ENCODE results near the gene PCBP3. TPM values are rescaled to one million over a fixed set of nuclear protein-coding genes. Genes with fewer than 3 reads are reported as not detected.

The PCBP3 gene
- total RNA-seq, 2 experiments from 2014 or later, result 1.3 to 2.2 TPM

DNA sequence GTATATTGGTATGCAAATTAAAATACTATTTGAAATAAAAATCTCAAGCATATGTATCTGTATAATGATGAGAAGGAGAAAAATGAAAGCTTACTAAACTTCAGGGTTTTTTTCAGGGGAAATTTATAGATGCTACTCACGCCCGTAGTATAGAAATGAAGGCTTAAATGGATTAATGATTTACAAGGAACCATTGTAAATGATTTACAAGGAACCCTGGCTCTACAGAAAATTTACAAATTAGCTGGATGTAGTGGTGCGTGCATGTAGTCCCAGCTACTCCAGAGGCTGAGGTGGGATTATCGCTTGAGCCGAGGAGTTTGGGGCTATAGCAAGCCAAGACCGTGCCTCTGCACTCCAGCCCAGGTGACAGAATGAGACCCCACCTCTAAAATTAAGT is 150.5 kb downstream of the PCBP3 start:
- peaks cover 4% of the 10 kb centered on the region for H3K27me3 Mint-ChIP-seq
- ATAC-seq (no peak), DNase-seq (no peak)
- H3K4me3 Mint-ChIP-seq, result no peak overlapping the region
- H3K4me1 Mint-ChIP-seq, result no peaks in the 10 kb centered on the region
- no peaks in the 10 kb centered on the region for H3K36me3 Mint-ChIP-seq
- CTCF ChIA-PET, result interaction anchor here (0.6 kb wide), 1 partner anchor 37 kb away, joined by 3 read pairs; no protein-coding TSS in a partner anchor
- no peak overlapping the region for H3K27ac Mint-ChIP-seq
- H3K9me3 Mint-ChIP-seq (ENCODE audit: low read depth), result no peaks in the 10 kb centered on the region

GRCh38 chr21:45796003-45796402 is 152.5 kb downstream of the PCBP3 start:
- H3K9me3 Mint-ChIP-seq (ENCODE audit: low read depth), result no peaks in the 10 kb centered on the region
- H3K36me3 Mint-ChIP-seq, result no peaks in the 10 kb centered on the region
- H3K4me3 Mint-ChIP-seq, result no peak overlapping the region
- H3K27ac Mint-ChIP-seq, result no peak overlapping the region
- no peaks in the 10 kb centered on the region for H3K4me1 Mint-ChIP-seq
- ATAC-seq, result no peak
- DNase-seq, result no peak
- CTCF ChIA-PET, result no interaction called here
- H3K27me3 Mint-ChIP-seq, result peaks cover 4% of the 10 kb centered on the region

DNA sequence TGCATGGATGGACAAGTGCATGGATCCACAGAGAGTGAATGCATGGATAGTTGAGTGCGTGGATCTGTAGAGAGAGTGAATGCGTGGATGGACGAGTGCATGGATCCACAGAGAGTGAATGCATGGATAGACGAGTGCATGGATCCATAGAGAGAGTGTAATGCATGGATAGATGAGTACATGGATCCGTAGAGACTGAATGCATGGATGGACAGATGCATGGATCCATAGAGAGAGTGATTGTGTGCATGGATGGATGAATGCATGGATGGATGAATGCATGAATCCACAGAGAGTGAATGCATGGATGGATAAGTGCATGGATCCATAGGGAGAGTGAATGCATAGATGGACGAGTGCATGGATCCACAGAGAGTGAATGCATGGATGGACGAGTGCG is 153.8 kb downstream of the PCBP3 start:
- CTCF ChIA-PET, result no interaction called here
- DNase-seq (no peak), ATAC-seq (no peak)
- H3K4me3 Mint-ChIP-seq, result no peak overlapping the region
- H3K36me3 Mint-ChIP-seq, result no peaks in the 10 kb centered on the region
- H3K4me1 Mint-ChIP-seq, result no peaks in the 10 kb centered on the region
- H3K9me3 Mint-ChIP-seq (ENCODE audit: low read depth), result no peaks in the 10 kb centered on the region
- H3K27me3 Mint-ChIP-seq, result peaks cover 4% of the 10 kb centered on the region
- H3K27ac Mint-ChIP-seq, result no peak overlapping the region

- no peaks in the 10 kb centered on the region for H3K27me3 Mint-ChIP-seq
- H3K9me3 Mint-ChIP-seq (ENCODE audit: low read depth), result no peaks in the 10 kb centered on the region
- CTCF ChIA-PET, result no interaction called here
- ATAC-seq (no peak), DNase-seq (no peak)
- no peaks in the 10 kb centered on the region for H3K4me1 Mint-ChIP-seq
- no peak overlapping the region for H3K4me3 Mint-ChIP-seq
- no peaks in the 10 kb centered on the region for H3K36me3 Mint-ChIP-seq
- H3K27ac Mint-ChIP-seq, result no peak overlapping the region
Measured at GRCh38 chr21:45799765-45800338, 156.3 kb downstream of the PCBP3 start.

DNA sequence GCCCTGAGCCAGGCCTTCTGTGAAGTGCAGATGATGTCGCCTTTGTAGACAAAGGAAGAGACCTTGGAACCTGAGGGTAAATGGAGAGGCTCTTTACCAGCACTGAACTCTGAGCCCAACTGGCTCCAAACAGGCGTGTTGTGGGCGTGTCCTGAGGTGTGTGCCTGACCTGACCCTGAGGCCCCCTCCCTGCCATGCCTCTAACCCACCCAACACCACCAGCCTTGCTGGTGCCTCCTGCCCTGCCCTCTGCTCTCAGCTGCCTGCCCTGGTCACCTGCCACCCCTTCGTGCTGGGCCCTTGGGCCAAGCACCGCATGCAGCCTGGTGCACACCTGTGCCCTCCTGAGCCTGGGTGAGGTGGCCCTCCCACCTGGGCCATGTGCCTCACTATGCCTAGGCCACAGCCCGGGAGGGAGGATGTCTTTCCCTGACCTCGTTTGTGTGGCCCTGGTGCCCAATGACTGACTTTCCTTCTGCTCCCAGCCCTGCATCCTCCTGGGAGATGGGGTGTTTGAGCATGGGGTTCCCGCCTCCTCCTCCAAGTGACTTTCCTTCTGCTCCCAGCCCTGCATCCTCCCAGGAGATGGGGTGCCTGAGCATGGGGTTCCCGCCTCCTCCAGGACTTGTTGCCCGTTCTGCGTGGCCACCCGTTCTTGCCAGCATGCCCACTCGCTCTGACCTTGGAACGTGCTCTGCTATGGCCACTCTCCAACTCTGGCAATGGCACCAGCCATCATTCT is 157.0 kb downstream of the PCBP3 start:
- H3K27ac Mint-ChIP-seq, result no peak overlapping the region
- CTCF ChIA-PET, result no interaction called here
- DNase-seq (no peak), ATAC-seq (no peak)
- H3K4me1 Mint-ChIP-seq, result no peaks in the 10 kb centered on the region
- H3K9me3 Mint-ChIP-seq (ENCODE audit: low read depth), result no peaks in the 10 kb centered on the region
- no peak overlapping the region for H3K4me3 Mint-ChIP-seq
- H3K36me3 Mint-ChIP-seq, result no peaks in the 10 kb centered on the region
- no peaks in the 10 kb centered on the region for H3K27me3 Mint-ChIP-seq

- no peaks in the 10 kb centered on the region for H3K36me3 Mint-ChIP-seq
Measured at GRCh38 chr21:45801129-45801964, 157.8 kb downstream of the PCBP3 start.

GRCh38 chr21:45801989-45802388 is 158.5 kb downstream of the PCBP3 start:
- Mint-ChIP-seq H3K4me3 (no peak overlapping the region), H3K27ac (no peak overlapping the region), H3K9me3 (ENCODE audit: low read depth) (no peaks in the 10 kb centered on the region), H3K27me3 (peaks cover 3% of the 10 kb centered on the region), H3K36me3 (no peaks in the 10 kb centered on the region), H3K4me1 (no peaks in the 10 kb centered on the region)
- CTCF ChIA-PET, result no interaction called here
- ATAC-seq, result no peak
- no peak for DNase-seq

More at GRCh38 chr21:45801129-45801964, 157.8 kb downstream of the PCBP3 start:
- Mint-ChIP-seq H3K4me3 (no peak overlapping the region), H3K27me3 (no peaks in the 10 kb centered on the region), H3K4me1 (no peaks in the 10 kb centered on the region), H3K9me3 (ENCODE audit: low read depth) (no peaks in the 10 kb centered on the region), H3K27ac (no peak overlapping the region)
- CTCF ChIA-PET, result no interaction called here
- DNase-seq (no peak), ATAC-seq (no peak)

GRCh38 chr21:45802425-45802824 is 158.9 kb downstream of the PCBP3 start:
- Mint-ChIP-seq H3K4me3 (no peak overlapping the region), H3K27me3 (peaks cover 7% of the 10 kb centered on the region), H3K36me3 (no peaks in the 10 kb centered on the region), H3K9me3 (ENCODE audit: low read depth) (no peaks in the 10 kb centered on the region), H3K4me1 (no peaks in the 10 kb centered on the region), H3K27ac (no peak overlapping the region)
- ATAC-seq, result no peak
- no peak for DNase-seq
- CTCF ChIA-PET, result no interaction called here

- Mint-ChIP-seq H3K4me3 (no peak overlapping the region), H3K4me1 (no peaks in the 10 kb centered on the region), H3K27ac (no peak overlapping the region), H3K9me3 (ENCODE audit: low read depth) (no peaks in the 10 kb centered on the region), H3K27me3 (peaks cover 9% of the 10 kb centered on the region), H3K36me3 (no peaks in the 10 kb centered on the region)
- ATAC-seq (no peak), DNase-seq (no peak)
- CTCF ChIA-PET, result no interaction called here
Measured at GRCh38 chr21:45802956-45803617, 159.6 kb downstream of the PCBP3 start.

GRCh38 chr21:45803618-45804340 is 160.3 kb downstream of the PCBP3 start:
- H3K4me3 Mint-ChIP-seq, result no peak overlapping the region
- DNase-seq (no peak), ATAC-seq (no peak)
- no peaks in the 10 kb centered on the region for H3K9me3 Mint-ChIP-seq (ENCODE audit: low read depth)
- peaks cover 12% of the 10 kb centered on the region for H3K27me3 Mint-ChIP-seq
- H3K4me1 Mint-ChIP-seq, result no peaks in the 10 kb centered on the region
- CTCF ChIA-PET, result no interaction called here
- H3K36me3 Mint-ChIP-seq, result no peaks in the 10 kb centered on the region
- no peak overlapping the region for H3K27ac Mint-ChIP-seq

DNA sequence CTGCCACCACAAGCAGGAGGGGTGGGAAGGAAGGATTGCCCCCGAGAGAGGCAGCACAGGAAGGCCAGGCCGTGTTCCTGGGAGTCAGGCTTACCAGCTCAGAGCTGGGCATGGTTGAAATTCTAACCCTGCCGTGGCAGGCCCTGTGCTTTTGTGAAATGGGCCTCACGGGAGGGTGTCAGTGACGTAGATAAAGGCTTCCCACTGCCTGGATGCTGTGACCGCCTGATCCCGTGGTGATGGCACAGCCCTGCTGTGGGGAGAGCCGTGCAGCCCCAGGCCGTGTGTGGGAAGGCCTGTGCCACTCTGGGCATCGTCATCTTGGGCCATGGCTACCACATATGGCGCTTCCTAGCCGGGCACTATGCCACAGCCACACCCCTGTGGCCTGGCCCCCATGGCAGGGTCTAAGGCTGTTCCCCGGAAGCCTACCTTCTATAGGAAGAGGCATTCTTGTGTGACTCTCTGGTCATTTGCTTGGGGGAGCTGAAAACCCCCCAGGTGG is 161.3 kb downstream of the PCBP3 start:
- Mint-ChIP-seq H3K36me3 (no peaks in the 10 kb centered on the region), H3K9me3 (ENCODE audit: low read depth) (peaks cover 2% of the 10 kb centered on the region), H3K27ac (no peak overlapping the region), H3K4me1 (no peaks in the 10 kb centered on the region), H3K27me3 (peaks cover 14% of the 10 kb centered on the region), H3K4me3 (no peak overlapping the region)
- CTCF ChIA-PET, result no interaction called here
- no peak for ATAC-seq
- DNase-seq, result no peak

GRCh38 chr21:45805321-45805720 is 161.8 kb downstream of the PCBP3 start:
- DNase-seq (no peak), ATAC-seq (no peak)
- H3K4me1 Mint-ChIP-seq, result no peaks in the 10 kb centered on the region
- no peak overlapping the region for H3K4me3 Mint-ChIP-seq
- H3K27ac Mint-ChIP-seq, result no peak overlapping the region
- H3K36me3 Mint-ChIP-seq, result no peaks in the 10 kb centered on the region
- CTCF ChIA-PET, result no interaction called here
- H3K27me3 Mint-ChIP-seq, result peaks cover 14% of the 10 kb centered on the region
- peaks cover 2% of the 10 kb centered on the region for H3K9me3 Mint-ChIP-seq (ENCODE audit: low read depth)

- ATAC-seq, result no peak
- CTCF ChIA-PET, result no interaction called here
- no peaks in the 10 kb centered on the region for H3K4me1 Mint-ChIP-seq
Measured at GRCh38 chr21:45806042-45806441, 162.5 kb downstream of the PCBP3 start.

More at GRCh38 chr21:45806042-45806441, 162.5 kb downstream of the PCBP3 start:
- H3K27ac Mint-ChIP-seq, result no peak overlapping the region
- H3K27me3 Mint-ChIP-seq, result peaks cover 18% of the 10 kb centered on the region
- no peaks in the 10 kb centered on the region for H3K36me3 Mint-ChIP-seq
- DNase-seq, result no peak
- peaks cover 2% of the 10 kb centered on the region for H3K9me3 Mint-ChIP-seq (ENCODE audit: low read depth)
- no peak overlapping the region for H3K4me3 Mint-ChIP-seq
